ENCODE results near the gene MALSU1. TPM values are rescaled to one million over a fixed set of nuclear protein-coding genes. Genes with fewer than 3 reads are reported as not detected.
A peak's percentile ranks its signal among the peaks of the same experiment; 100 is the strongest.

Gene MALSU1
- polyA plus RNA-seq (2011; rRNA removed) (26.5 and 52.7 TPM in 2 replicates), polyA minus RNA-seq (2011; rRNA and poly(A)+ RNA removed) (14.2 and 15.7 TPM in 2 replicates)

DNA sequence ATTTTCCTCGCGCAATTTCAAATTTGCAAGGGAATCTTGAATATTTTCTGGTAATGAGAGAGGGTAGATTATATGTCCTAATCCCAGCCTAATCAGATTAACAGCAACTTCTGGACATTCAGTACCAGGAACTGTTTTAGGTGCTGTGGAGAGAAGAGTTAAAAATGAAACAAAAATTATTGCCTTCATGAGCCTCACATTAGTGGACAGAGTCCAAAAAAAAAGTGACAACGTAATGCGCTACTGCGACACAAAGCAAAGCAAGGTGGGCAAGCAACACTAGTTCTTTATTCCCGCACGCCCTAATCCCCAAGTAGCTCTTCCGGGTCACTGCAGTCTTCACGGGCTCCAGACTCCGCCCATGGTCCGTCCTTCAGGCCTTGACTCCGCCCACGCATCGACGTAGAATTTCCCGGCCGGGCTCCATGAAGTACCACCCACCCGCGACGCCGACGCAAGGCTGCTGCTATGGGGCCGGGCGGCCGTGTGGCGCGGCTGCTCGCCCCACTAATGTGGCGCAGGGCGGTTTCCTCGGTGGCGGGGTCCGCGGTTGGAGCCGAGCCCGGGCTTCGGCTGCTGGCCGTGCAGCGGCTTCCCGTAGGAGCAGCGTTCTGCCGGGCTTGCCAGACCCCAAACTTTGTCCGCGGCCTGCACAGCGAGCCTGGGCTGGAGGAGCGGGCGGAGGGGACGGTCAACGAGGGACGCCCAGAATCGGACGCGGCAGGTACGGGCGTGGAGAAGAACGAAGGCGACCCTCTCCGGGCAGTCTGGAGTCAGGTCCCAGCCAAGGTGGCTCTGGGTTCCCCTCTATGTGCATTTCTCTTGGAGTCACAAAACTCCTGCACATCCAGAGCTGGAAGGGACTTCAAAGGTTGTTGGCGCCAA lies at the start of gene MALSU1:
Gene MALSU1, plus strand, starts transcription at position 455 of the 885 bp plus-strand sequence. Its CDS starts 14 bp downstream, at position 469.
- Histone ChIP-seq H3K36me3 (ENCODE audit: control insufficient read depth, insufficient read depth, low read length) (0 out of 2 replicates have a peak, but pooled peaks cover 1% of the 10 kb centered on the region), H3K27me3 (ENCODE audit: control insufficient read depth, insufficient read depth, low read length) (no peaks in the 10 kb centered on the region), H3K4me3 (ENCODE audit: low read depth, low read length) (peak within 1 kb of the TSS; percentile 89)
- ChIA-PET CTCF (interaction anchor here (0.6 to 1.0 kb wide), 3 partner anchors 19 to 571 kb away, joined by 3 read pairs; no protein-coding TSS in a partner anchor), POLR2A (no interaction called here)
- DNase-seq (ENCODE audit: low read depth), result peak; percentile 75
- TF ChIP-seq, protein P1, sequence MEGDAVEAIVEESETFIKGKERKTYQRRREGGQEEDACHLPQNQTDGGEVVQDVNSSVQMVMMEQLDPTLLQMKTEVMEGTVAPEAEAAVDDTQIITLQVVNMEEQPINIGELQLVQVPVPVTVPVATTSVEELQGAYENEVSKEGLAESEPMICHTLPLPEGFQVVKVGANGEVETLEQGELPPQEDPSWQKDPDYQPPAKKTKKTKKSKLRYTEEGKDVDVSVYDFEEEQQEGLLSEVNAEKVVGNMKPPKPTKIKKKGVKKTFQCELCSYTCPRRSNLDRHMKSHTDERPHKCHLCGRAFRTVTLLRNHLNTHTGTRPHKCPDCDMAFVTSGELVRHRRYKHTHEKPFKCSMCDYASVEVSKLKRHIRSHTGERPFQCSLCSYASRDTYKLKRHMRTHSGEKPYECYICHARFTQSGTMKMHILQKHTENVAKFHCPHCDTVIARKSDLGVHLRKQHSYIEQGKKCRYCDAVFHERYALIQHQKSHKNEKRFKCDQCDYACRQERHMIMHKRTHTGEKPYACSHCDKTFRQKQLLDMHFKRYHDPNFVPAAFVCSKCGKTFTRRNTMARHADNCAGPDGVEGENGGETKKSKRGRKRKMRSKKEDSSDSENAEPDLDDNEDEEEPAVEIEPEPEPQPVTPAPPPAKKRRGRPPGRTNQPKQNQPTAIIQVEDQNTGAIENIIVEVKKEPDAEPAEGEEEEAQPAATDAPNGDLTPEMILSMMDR (IDR thresholded peaks at IDR 0.05; ENCODE audit: insufficient read depth, low read depth, low read length), result no peak

GRCh38 chr7:23249486-23249885 lies 49.7 kb upstream of the MALSU1 start:
- no peaks in the 10 kb centered on the region for H3K27me3 ChIP-seq (ENCODE audit: control insufficient read depth, insufficient read depth, low read length)
- no peak overlapping the region for H3K4me3 ChIP-seq (ENCODE audit: low read depth, low read length)
- TF ChIP-seq, protein P1 (IDR thresholded peaks at IDR 0.05; ENCODE audit: insufficient read depth, low read depth, low read length), result no peak
- DNase-seq (ENCODE audit: low read depth), result no peak
- ChIA-PET POLR2A (no interaction called here), CTCF (interaction anchor here (0.6 to 1.7 kb wide), 2 partner anchors 11 to 24 kb away, joined by 3 to 5 read pairs; no protein-coding TSS in a partner anchor)
- no peaks in the 10 kb centered on the region for H3K36me3 ChIP-seq (ENCODE audit: control insufficient read depth, insufficient read depth, low read length)

GRCh38 chr7:23254051-23254681 lies 45.0 kb upstream of the MALSU1 start:
- ChIA-PET POLR2A (no interaction called here), CTCF (interaction anchor here (1.0 to 1.1 kb wide), 2 partner anchors 9 to 14 kb away, joined by 3 to 4 read pairs; no protein-coding TSS in a partner anchor)
- DNase-seq (ENCODE audit: low read depth), result no peak
- TF ChIP-seq, protein P1 (IDR thresholded peaks at IDR 0.05; ENCODE audit: insufficient read depth, low read depth, low read length), result no peak
- Histone ChIP-seq H3K4me3 (ENCODE audit: low read depth, low read length) (no peak overlapping the region), H3K27me3 (ENCODE audit: control insufficient read depth, insufficient read depth, low read length) (no peaks in the 10 kb centered on the region), H3K36me3 (ENCODE audit: control insufficient read depth, insufficient read depth, low read length) (no peaks in the 10 kb centered on the region)

DNA sequence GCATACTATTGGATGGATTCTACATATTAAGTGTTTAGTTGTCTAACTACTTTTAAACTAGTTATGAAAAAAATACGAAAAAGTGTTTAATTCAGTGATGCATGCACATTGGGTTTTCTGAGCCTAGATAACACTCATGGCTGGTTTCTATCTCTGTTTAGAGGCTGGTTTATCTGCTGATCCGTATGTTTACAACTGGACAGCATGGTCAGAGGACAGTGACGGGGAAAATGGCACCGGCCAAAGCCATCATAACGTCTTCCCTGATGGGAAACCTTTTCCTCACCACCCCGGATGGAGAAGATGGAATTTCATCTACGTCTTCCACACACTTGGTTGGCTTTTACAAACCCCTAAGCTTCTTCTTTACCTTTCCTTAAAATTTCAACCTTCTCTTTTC lies 42.4 kb upstream of the MALSU1 start:
- H3K27me3 ChIP-seq (ENCODE audit: control insufficient read depth, insufficient read depth, low read length), result no peaks in the 10 kb centered on the region
- no peaks in the 10 kb centered on the region for H3K36me3 ChIP-seq (ENCODE audit: control insufficient read depth, insufficient read depth, low read length)
- no peak for DNase-seq (ENCODE audit: low read depth)
- CTCF ChIA-PET, result interaction anchor here (1.0 to 1.1 kb wide), 2 partner anchors 9 to 82 kb away, joined by 3 read pairs; no protein-coding TSS in a partner anchor
- POLR2A ChIA-PET, result no interaction called here
- TF ChIP-seq, protein P1 (IDR thresholded peaks at IDR 0.05; ENCODE audit: insufficient read depth, low read depth, low read length), result no peak
- H3K4me3 ChIP-seq (ENCODE audit: low read depth, low read length), result no peak overlapping the region

DNA sequence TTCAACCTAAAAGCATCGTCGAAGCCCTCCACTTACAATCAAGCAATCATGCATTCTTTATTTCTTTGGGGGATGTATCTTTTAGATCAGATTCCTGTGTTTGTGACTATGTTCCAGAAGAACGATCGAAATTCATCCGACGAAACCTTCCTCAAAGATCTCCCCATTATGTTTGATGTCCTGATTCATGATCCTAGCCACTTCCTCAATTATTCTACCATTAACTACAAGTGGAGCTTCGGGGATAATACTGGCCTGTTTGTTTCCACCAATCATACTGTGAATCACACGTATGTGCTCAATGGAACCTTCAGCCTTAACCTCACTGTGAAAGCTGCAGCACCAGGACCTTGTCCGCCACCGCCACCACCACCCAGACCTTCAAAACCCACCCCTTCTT lies 38.8 kb upstream of the MALSU1 start:
- Histone ChIP-seq H3K36me3 (ENCODE audit: control insufficient read depth, insufficient read depth, low read length) (no peaks in the 10 kb centered on the region), H3K4me3 (ENCODE audit: low read depth, low read length) (no peak overlapping the region), H3K27me3 (ENCODE audit: control insufficient read depth, insufficient read depth, low read length) (no peaks in the 10 kb centered on the region)
- POLR2A ChIA-PET, result no interaction called here
- no peak for DNase-seq (ENCODE audit: low read depth)
- TF ChIP-seq, protein P1 (IDR thresholded peaks at IDR 0.05; ENCODE audit: insufficient read depth, low read depth, low read length), result no peak
- CTCF ChIA-PET, result interaction anchor here (0.6 to 5.5 kb wide), 6 partner anchors 11 to 286 kb away, joined by 3 to 39 read pairs (median 4); no protein-coding TSS in a partner anchor
